Astrocyte of the hippocampus (primary cell): ENCODE results near the gene MTRF1L.
"Not testable (repeated sequence)": the region's sequence is repeated elsewhere in the genome, so short reads cannot be mapped to it uniquely, and the experiment has no call there.

ENCODE experiments used
- DNase-seq: peaks from one replicate; pipeline ENCODE4 v3.0.0; 2011; ENCODE audit warnings: low read depth, low spot score

The MTRF1L gene

DNA sequence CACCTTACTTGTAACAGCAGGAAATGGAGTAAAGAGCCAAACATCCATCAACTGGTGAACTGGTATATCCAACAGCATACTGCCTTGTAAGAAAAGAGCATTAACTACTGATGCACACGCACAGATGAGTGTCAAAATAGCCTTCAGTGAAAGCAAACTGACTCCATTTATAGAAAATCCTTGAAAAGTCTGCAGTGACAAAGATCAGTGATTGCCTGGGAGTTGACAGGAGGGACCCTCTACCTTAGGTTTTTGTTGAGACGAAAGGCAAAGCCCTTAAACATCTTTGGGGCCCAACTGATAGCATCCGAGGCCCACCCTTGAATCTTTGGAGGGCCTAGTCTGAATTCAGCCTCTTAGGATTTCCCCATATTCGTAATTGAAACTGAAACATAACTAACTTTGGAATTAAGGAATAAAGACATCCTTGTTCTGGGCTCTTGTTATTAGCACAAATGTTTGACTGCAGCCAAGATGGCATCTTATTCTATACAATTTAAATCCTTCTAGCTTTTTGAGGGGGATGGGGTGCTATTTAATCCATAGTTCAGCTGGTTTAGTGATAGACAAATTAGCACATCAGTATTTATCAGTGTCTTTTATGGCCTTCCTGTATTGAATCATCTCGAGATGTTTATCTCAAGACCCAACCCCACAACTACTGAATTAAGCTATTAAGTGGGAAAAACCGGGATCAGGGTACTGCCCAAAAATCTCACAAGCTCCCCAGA, 32.7 kb downstream of the MTRF1L start:
- no peak for DNase-seq

- DNase-seq, result not testable (repeated sequence)
These were observed 36.2 kb downstream of the MTRF1L start for GRCh38 chr6:152966168-152966894.

GRCh38 chr6:152959333-152959732, 43.2 kb downstream of the MTRF1L start:
- DNase-seq, result no peak

- DNase-seq, result no peak
These were observed 44.7 kb downstream of the MTRF1L start for GRCh38 chr6:152957796-152958195.

DNA sequence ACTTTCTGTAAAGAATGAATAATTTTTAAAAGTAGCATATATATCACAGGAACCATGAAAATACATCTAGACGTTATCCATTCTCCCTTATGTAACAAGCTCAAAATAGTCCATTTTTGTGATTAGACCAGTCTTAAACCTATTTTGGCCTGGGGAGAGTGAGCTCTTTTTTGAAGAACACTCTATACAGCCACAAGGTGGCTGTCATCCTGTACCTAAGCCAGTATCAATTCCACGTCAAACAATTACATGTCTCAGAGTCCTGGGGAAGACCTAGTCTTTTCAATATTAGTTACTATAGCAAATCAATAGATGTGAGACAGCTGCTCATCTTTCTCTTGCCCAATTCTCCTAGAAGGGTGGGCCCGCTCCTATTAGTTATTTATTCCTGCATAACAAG, 48.1 kb downstream of the MTRF1L start:
- DNase-seq, result no peak

DNA sequence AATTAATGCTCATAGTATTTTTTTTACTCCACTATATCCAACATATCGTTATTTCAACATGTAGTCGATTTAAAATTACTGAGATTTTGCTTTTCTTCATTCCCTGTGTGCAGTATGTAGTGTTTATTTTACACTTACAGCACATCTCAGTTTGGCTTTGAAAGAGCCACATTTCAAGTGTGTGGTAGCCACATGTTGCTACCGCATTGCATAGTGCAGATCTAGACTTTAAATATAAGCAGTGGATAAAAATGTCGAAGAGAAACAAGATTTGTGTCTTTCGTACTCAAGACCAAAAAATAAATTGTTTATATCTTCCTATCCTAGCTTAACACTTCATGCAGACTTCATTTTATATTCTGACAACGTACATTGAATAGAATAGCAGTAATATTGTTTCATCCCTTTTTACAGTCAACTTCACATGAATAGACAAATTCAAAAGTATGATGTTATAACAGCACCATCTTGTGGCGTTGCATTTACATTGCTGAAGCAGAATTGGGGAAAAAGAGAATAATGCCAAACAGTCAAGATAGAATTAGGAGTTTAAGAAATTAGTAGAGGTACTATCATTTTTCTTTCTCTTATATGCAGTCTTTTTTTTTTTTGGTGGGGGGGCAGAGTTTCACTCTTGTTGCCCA, 49.5 kb downstream of the MTRF1L start:
- DNase-seq, result peak; percentile 38

DNA sequence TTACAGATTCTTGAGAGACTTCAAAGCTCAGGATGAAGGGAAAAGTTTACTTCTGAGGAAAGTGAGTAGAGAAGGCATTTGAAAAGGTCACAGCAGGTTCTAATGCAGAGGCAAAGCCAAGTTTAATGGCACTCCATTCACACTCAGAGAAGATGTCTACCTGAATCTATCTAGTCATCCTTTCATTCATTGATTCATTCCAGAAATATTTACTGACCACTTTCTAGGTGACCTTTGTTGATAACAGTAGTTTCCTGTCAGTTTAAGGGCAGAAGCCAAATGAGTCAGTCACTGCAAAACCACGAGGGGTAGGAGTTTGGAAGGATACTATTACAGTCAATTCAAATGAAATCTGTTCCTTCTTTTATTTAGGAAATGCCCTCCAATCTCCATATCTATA, 50.5 kb downstream of the MTRF1L start:
- peak; percentile 18 for DNase-seq

DNA sequence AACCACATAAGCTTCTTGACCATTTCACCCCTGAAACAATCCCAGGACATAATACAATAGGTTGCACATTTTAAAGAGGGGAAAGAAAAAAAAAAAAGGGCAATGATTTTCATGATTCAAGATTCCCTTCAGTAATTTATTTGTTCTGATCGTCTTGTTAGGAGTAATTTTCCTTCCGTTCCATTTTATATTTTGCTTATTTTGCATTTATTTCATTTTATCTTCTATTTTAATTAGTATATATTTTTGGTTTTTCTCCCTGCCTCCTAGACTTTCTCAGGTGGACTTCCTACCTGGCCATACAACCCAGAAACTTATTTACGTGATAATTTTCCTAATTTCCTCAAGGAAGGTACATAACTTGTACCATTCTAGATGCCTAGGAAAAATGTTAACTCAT, 52.3 kb downstream of the MTRF1L start:
- DNase-seq, result no peak

- DNase-seq, result peak; percentile 61
These were observed 54.2 kb downstream of the MTRF1L start for GRCh38 chr6:152948150-152948768.

GRCh38 chr6:152946995-152947394, 55.5 kb downstream of the MTRF1L start:
- no peak for DNase-seq

DNA sequence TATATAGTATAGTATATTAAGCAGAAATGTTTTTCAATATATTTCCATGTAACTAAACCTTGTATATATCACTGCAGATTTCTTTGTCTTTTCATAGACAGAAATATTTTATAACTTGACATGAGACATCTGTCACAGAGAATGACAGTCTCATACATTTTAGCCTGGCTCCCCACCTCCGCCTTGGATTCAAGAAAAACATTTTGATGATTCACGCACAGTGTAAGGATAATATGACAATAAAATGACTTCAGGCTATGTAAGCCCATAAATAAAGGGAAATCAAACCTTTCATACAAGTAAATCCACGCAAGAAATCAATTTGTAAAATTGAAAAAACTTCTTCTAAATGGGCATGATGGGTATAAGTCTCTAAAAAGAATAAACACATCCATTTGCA, 56.0 kb downstream of the MTRF1L start:
- DNase-seq, result no peak

DNA sequence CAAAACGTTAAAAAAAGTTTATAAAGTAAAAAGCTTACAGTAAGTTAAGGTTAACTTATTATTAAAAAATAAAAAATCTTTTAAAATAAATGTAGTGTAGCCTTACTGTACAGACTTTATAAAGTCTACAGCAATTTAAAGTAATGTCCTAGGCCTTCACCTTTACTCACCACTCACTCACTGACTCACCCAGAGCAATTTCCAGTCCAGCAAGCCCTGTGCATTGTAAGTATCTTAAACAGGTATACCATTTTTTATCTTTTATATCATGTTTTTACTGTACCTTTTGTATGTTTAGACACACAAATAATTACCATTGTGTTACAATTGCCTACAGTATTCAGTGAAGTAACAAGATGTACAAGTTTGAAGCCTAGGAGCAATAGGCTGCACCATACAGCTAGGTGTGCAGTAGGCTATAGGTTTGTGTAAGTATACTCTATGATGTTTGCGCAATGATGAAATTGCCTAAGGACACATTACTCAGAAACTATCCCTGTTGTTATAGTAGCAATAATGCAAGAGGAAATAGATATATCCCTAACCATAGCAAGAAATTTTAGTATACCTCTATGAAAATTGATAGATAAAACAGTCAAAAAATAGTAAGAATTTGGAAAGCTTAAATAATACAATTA, 59.1 kb downstream of the MTRF1L start:
- no peak for DNase-seq

GRCh38 chr6:152942319-152942869, 60.1 kb downstream of the MTRF1L start:
- DNase-seq, result no peak

DNA sequence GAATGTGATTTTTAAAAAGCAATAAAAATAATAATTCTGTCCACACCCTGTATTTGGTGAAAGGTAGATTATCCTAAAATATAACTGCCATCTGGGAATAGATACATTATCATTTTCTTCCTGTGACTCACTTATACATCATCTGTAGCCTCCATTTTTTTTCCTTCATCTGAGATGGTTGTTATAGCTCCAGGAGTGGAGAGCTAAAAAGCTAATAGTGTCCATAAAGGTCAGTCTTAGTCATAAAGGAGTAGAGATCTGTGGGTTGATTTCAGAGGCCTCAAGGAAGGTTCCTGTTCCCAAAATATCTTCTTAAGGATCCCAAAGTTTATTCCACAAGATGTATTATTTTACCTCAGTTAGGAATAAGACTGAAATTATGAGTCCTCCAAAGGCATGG, 60.8 kb downstream of the MTRF1L start:
- DNase-seq, result no peak
